Prostate gland (tissue), 2 donors: ENCODE data around the gene NMNAT3. TPM values are rescaled to one million over a fixed set of nuclear protein-coding genes. Genes with fewer than 3 reads are reported as not detected.

Source experiments
- DNase-seq: peaks from one replicate; pipeline ENCODE4 v3.0.0-alpha.2; 2019; ENCODE audit warnings: low spot score
- H3K27ac ChIP-seq, 2 donors: fragments of 200-600 bp; sonication (generic); 2 replicates each; pipeline ENCODE4 v1.5.1; 2017 to 2019
- H3K27me3 ChIP-seq: fragments of 200-600 bp; sonication (generic); replicated peaks from 2 replicates; pipeline ENCODE4 v1.5.1; 2019; ENCODE audit not compliant: insufficient read depth
- H3K36me3 ChIP-seq, 2 donors: fragments of 200-600 bp; sonication (generic); 1 replicate in 1 of 2; 2 replicates in 1 of 2; pipeline versions ENCODE4 v1.5.1 to v1.8.1; 2017 to 2019
- H3K4me1 ChIP-seq: fragments of 200-600 bp; sonication (generic); replicated peaks from 2 replicates; pipeline ENCODE4 v1.5.1; 2019
- H3K4me3 ChIP-seq, 2 donors: fragments of 200-600 bp; sonication (generic); 2 replicates each; pipeline ENCODE4 v1.5.1; 2017 to 2019
- H3K9me3 ChIP-seq: fragments of 200-600 bp; sonication (generic); 2 replicates; pipeline ENCODE4 v1.5.1; 2017
- CTCF ChIP-seq, 4 experiments: fragments of 200-600 bp in 2 of 4; fragments of 450-650 bp in 2 of 4; sonication (generic) in 2 of 4; IDR thresholded peaks; 1 replicate in 3 of 4; 2 replicates in 1 of 4; pipeline ENCODE4 v1.5.1; 2016 to 2019; ENCODE audit warnings: antibody characterized with exemption in 4 of 4, mild to moderate bottlenecking in 2 of 4, moderate library complexity in 2 of 4
- POLR2A ChIP-seq: fragments of 450-650 bp; IDR thresholded peaks from one replicate; pipeline ENCODE4 v1.6.1; 2016; ENCODE audit warnings: antibody characterized with exemption, mild to moderate bottlenecking
- POLR2AphosphoS5 ChIP-seq: sonication (generic); formaldehyde crosslinking; IDR thresholded peaks from one replicate; pipeline ENCODE4 v1.6.1; 2017; ENCODE audit warnings: antibody characterized with exemption
- WGBS: methylation state at CpG from one replicate; pipeline ENCODE4 v1.1.5; 2018; 5-methylcytosine and 5-hydroxymethylcytosine counted together
- intact Hi-C: fragments of 100-400 bp; cut with DNase I; formaldehyde crosslinking; loops from one replicate; pipeline ENCODE4 v1.14.2; 2022
- total RNA-seq, 2 donors: library from RNA; depleted of rRNA; stranded (reverse); fragments of >200 nt; gene quantifications; one replicate each; pipeline ENCODE4 v1.1.0, GENCODE V29; 2016

NMNAT3 gene
- total RNA-seq, 2 donors from 2014 or later, result 11.9 to 15.6 TPM

- H3K9me3 ChIP-seq, result no peaks in the 10 kb centered on the region
- 93% methylated on average over 2 of the region's 2 CpGs for WGBS
- no peak overlapping the region for H3K4me3 ChIP-seq
- no peaks in the 10 kb centered on the region for H3K4me1 ChIP-seq
- H3K36me3 ChIP-seq, result no peaks in the 10 kb centered on the region
- intact Hi-C loops, result no loop called here
- TF ChIP-seq POLR2AphosphoS5 (no peak), CTCF (IDR thresholded peaks at IDR 0.05) (no peak), POLR2A (no peak)
- DNase-seq, result no peak
- no peak overlapping the region for H3K27ac ChIP-seq
- H3K27me3 ChIP-seq, result no peaks in the 10 kb centered on the region
Observed at GRCh38 chr3:139577346-139577745, 100.4 kb downstream of the NMNAT3 start.

GRCh38 chr3:139574026-139574947 is 103.5 kb downstream of the NMNAT3 start:
- 23% methylated on average over 1 of the region's 1 CpG for WGBS
- Histone ChIP-seq H3K27me3 (no peaks in the 10 kb centered on the region), H3K27ac (no peak overlapping the region), H3K36me3 (no peaks in the 10 kb centered on the region), H3K9me3 (no peaks in the 10 kb centered on the region), H3K4me1 (no peaks in the 10 kb centered on the region), H3K4me3 (no peak overlapping the region)
- no peak for TF ChIP-seq POLR2AphosphoS5
- no peak for TF ChIP-seq CTCF (IDR thresholded peaks at IDR 0.05)
- no peak for TF ChIP-seq POLR2A
- DNase-seq, result no peak
- intact Hi-C loops, result no loop called here

GRCh38 chr3:139572847-139573672 is 104.7 kb downstream of the NMNAT3 start:
- intact Hi-C loops, result no loop called here
- DNase-seq, result no peak

GRCh38 chr3:139571711-139572110 is 106.1 kb downstream of the NMNAT3 start:
- Histone ChIP-seq H3K4me3 (no peak overlapping the region), H3K36me3 (no peaks in the 10 kb centered on the region), H3K4me1 (no peaks in the 10 kb centered on the region), H3K27me3 (no peaks in the 10 kb centered on the region), H3K9me3 (no peaks in the 10 kb centered on the region), H3K27ac (no peak overlapping the region)
- TF ChIP-seq POLR2AphosphoS5 (no peak), CTCF (IDR thresholded peaks at IDR 0.05) (no peak), POLR2A (no peak)
- intact Hi-C loops, result no loop called here
- no peak for DNase-seq
- 100% methylated on average over 1 of the region's 1 CpG for WGBS

More at GRCh38 chr3:139572847-139573672, 104.7 kb downstream of the NMNAT3 start:
- Histone ChIP-seq H3K9me3 (no peaks in the 10 kb centered on the region), H3K27ac (no peak overlapping the region), H3K4me1 (no peaks in the 10 kb centered on the region), H3K4me3 (no peak overlapping the region), H3K27me3 (no peaks in the 10 kb centered on the region), H3K36me3 (no peaks in the 10 kb centered on the region)
- no peak for TF ChIP-seq CTCF (IDR thresholded peaks at IDR 0.05)
- TF ChIP-seq POLR2A, result no peak
- no peak for TF ChIP-seq POLR2AphosphoS5
- WGBS, result 80% methylated on average over 6 of the region's 6 CpGs
